Naive thymus-derived CD4-positive, alpha-beta T cell (primary cell): ENCODE data around the gene USP25. TPM values are rescaled to one million over a fixed set of nuclear protein-coding genes. Genes with fewer than 3 reads are reported as not detected.

Source experiments
- ATAC-seq: fragments of 150-1000 bp; cut with Tn5 transposase; 2 replicates; pipeline ENCODE4 v1.10.0; 2021; ENCODE audit warnings: mild to moderate bottlenecking, moderate library complexity
- CTCF ChIA-PET: fragments of 350-600 bp; sonication (Branson Sonifier 250); formaldehyde crosslinking; loops from one replicate; lab custom pipeline; 2021; ENCODE audit warnings: antibody characterized with exemption; lab: Charles Lee
- POLR2A ChIA-PET: fragments of 350-600 bp; sonication (Branson Sonifier 250); formaldehyde crosslinking; loops from one replicate; lab custom pipeline; 2021; ENCODE audit warnings: antibody characterized with exemption, inconsistent platforms; lab: Charles Lee
- DNase-seq, 9 donors: peaks; one replicate each; pipeline versions ENCODE4 v3.0.0 to v3.0.0-alpha.2; 2020 to 2022; ENCODE audit warnings: mixed read lengths in 1 of 9
- H3K27ac ChIP-seq: one replicate; pipeline ENCODE4 v1.7.0; 2013; ENCODE audit warnings: mild to moderate bottlenecking, low read depth, low read length, moderate library complexity
- H3K27me3 ChIP-seq, 2 donors: one replicate each; pipeline ENCODE4 v1.7.0; 2013; ENCODE audit warnings: low read length in 2 of 2, mild to moderate bottlenecking in 2 of 2, moderate library complexity in 2 of 2; ENCODE audit not compliant: control insufficient read depth in 2 of 2, insufficient read depth in 2 of 2
- H3K36me3 ChIP-seq, 3 experiments: 1 replicate in 2 of 3; 2 replicates in 1 of 3; pipeline ENCODE4 v1.7.0; 2013; ENCODE audit warnings: low read length in 3 of 3, mild to moderate bottlenecking in 3 of 3, moderate library complexity in 1 of 3; ENCODE audit not compliant: insufficient read depth in 3 of 3, control insufficient read depth in 2 of 3
- H3K4me1 ChIP-seq, 2 donors: one replicate each; pipeline ENCODE4 v1.7.0; 2013; ENCODE audit warnings: low read length in 2 of 2, mild to moderate bottlenecking in 2 of 2, moderate library complexity in 1 of 2; ENCODE audit not compliant: control insufficient read depth in 2 of 2, insufficient read depth in 2 of 2
- H3K4me3 ChIP-seq: 2 replicates; pipeline ENCODE4 v1.7.0; 2013; ENCODE audit warnings: mild to moderate bottlenecking, low read length
- H3K9me3 ChIP-seq, 3 experiments: 1 replicate in 2 of 3; 2 replicates in 1 of 3; pipeline ENCODE4 v1.7.0; 2013; ENCODE audit warnings: low read length in 3 of 3; ENCODE audit not compliant: control insufficient read depth in 2 of 3
- H3K27ac Mint-ChIP-seq, 9 donors: one replicate each; pipeline ENCODE4 v1.8.0; 2020 to 2022; ENCODE audit warnings: mixed read lengths in 9 of 9, mild to moderate bottlenecking in 8 of 9, moderate library complexity in 5 of 9, inconsistent platforms in 2 of 9
- H3K27me3 Mint-ChIP-seq, 5 donors: one replicate each; pipeline ENCODE4 v1.8.0; 2021 to 2022; ENCODE audit warnings: mixed read lengths in 5 of 5, mild to moderate bottlenecking in 1 of 5
- H3K36me3 Mint-ChIP-seq, 5 donors: one replicate each; pipeline ENCODE4 v1.8.0; 2020 to 2022; ENCODE audit warnings: mixed read lengths in 5 of 5, mild to moderate bottlenecking in 3 of 5, inconsistent platforms in 1 of 5
- H3K4me1 Mint-ChIP-seq, 7 donors: one replicate each; pipeline ENCODE4 v1.8.0; 2020 to 2022; ENCODE audit warnings: mixed read lengths in 7 of 7, mild to moderate bottlenecking in 3 of 7, inconsistent platforms in 1 of 7
- H3K4me3 Mint-ChIP-seq, 10 donors: one replicate each; pipeline ENCODE4 v1.8.0; 2020 to 2022; ENCODE audit warnings: mild to moderate bottlenecking in 10 of 10, mixed read lengths in 10 of 10, moderate library complexity in 6 of 10, inconsistent platforms in 2 of 10
- H3K9me3 Mint-ChIP-seq, 11 donors: one replicate each; pipeline ENCODE4 v1.8.0; 2020 to 2022; ENCODE audit warnings: mixed read lengths in 11 of 11, mild to moderate bottlenecking in 4 of 11, inconsistent platforms in 1 of 11, moderate library complexity in 1 of 11
- intact Hi-C, 2 donors: fragments of 100-400 bp; cut with micrococcal nuclease; formaldehyde crosslinking; loops; one replicate each; pipeline ENCODE4 v1.15.1; 2023
- polyA plus RNA-seq, 2 donors: library from polyadenylated mRNA; unstranded; fragments of 300-500 nt; fragmentation: Illumina TruSeq; gene quantifications; one replicate each; pipeline ENCODE4 v1.2.3, GENCODE V29; 2021
- total RNA-seq, 6 experiments: library from RNA in 5 of 6; stranded (reverse) in 5 of 6; gene quantifications; 1 replicate in 5 of 6; 2 replicates in 1 of 6; pipeline ENCODE4 v1.2.3 and lab custom pipeline; 2021 to 2026

The USP25 gene
- total and polyA plus RNA-seq, 7 experiments from 2014 or later, result 9.6 to 67.4 (median 52.0) TPM

GRCh38 chr21:15759469-15759868 lies 29.7 kb downstream of the USP25 start:
- peaks cover 34 to 94% (median 78%) of the 10 kb centered on the region in 7 donors for H3K4me1 Mint-ChIP-seq
- DNase-seq (no peak), ATAC-seq (no peak)
- H3K36me3 Mint-ChIP-seq, result peaks cover 19 to 56% (median 41%) of the 10 kb centered on the region in 5 donors
- H3K27ac ChIP-seq, result no peak overlapping the region
- ChIA-PET POLR2A (no interaction called here), CTCF (no interaction called here)
- H3K4me3 ChIP-seq, result no peak overlapping the region
- H3K4me3 Mint-ChIP-seq, result peak overlapping the region in 2 of 10 donors; percentile 9 to 22
- no peaks in the 10 kb centered on the region for H3K36me3 ChIP-seq
- no peaks in the 10 kb centered on the region for H3K27me3 Mint-ChIP-seq
- H3K27ac Mint-ChIP-seq, result peak overlapping the region in 2 of 9 donors; percentile 28 to 44
- H3K4me1 ChIP-seq, result peaks cover 11 to 29% of the 10 kb centered on the region in 2 donors
- H3K27me3 ChIP-seq, result no peaks in the 10 kb centered on the region
- intact Hi-C loops, result no loop called here
- peaks cover 0 to 25% (median 9%) of the 10 kb centered on the region in 11 donors for H3K9me3 Mint-ChIP-seq
- H3K9me3 ChIP-seq, result no peaks in the 10 kb centered on the region

GRCh38 chr21:15761507-15762100 lies 31.8 kb downstream of the USP25 start:
- DNase-seq (no peak), ATAC-seq (no peak)
- peaks cover 3 to 14% of the 10 kb centered on the region in 2 donors for H3K4me1 ChIP-seq
- H3K9me3 ChIP-seq, result no peaks in the 10 kb centered on the region
- Mint-ChIP-seq H3K27ac (peak overlapping the region in 4 of 9 donors; percentile 3 to 49 (median 30)), H3K36me3 (peaks cover 19 to 62% (median 40%) of the 10 kb centered on the region in 5 donors), H3K9me3 (peaks cover 0 to 25% (median 9%) of the 10 kb centered on the region in 11 donors), H3K27me3 (no peaks in the 10 kb centered on the region), H3K4me3 (peak overlapping the region in 7 of 10 donors; percentile 2 to 69 (median 30)), H3K4me1 (peaks cover 25 to 92% (median 79%) of the 10 kb centered on the region in 7 donors)
- intact Hi-C loops, result loop anchor here in 1 of 2 donors (2.0 kb wide), 1 partner anchor 17 kb away; no protein-coding TSS in a partner anchor
- no peaks in the 10 kb centered on the region for H3K27me3 ChIP-seq
- no peak overlapping the region for H3K4me3 ChIP-seq
- H3K27ac ChIP-seq, result no peak overlapping the region
- H3K36me3 ChIP-seq, result no peaks in the 10 kb centered on the region
- ChIA-PET CTCF (no interaction called here), POLR2A (interaction anchor here (0.8 kb wide), 1 partner anchor 1391 kb away, joined by 3 read pairs; no protein-coding TSS in a partner anchor)

GRCh38 chr21:15763359-15763758 lies 33.6 kb downstream of the USP25 start:
- Histone ChIP-seq H3K9me3 (no peaks in the 10 kb centered on the region), H3K4me1 (peaks cover 3 to 4% of the 10 kb centered on the region in 2 donors), H3K27ac (no peak overlapping the region), H3K27me3 (no peaks in the 10 kb centered on the region), H3K4me3 (no peak overlapping the region), H3K36me3 (no peaks in the 10 kb centered on the region)
- CTCF ChIA-PET, result interaction anchor here (0.6 kb wide), 1 partner anchor 35 kb away, joined by 3 read pairs; no protein-coding TSS in a partner anchor
- H3K27ac Mint-ChIP-seq, result no peak overlapping the region
- H3K27me3 Mint-ChIP-seq, result no peaks in the 10 kb centered on the region
- peaks cover 0 to 12% (median 2%) of the 10 kb centered on the region in 11 donors for H3K9me3 Mint-ChIP-seq
- H3K4me3 Mint-ChIP-seq, result peak overlapping the region in 1 of 10 donors; percentile 16
- DNase-seq (no peak), ATAC-seq (no peak)
- POLR2A ChIA-PET, result no interaction called here
- intact Hi-C loops, result loop anchor here in 1 of 2 donors (2.0 kb wide), 1 partner anchor 15 kb away; no protein-coding TSS in a partner anchor
- peaks cover 17 to 61% (median 37%) of the 10 kb centered on the region in 5 donors for H3K36me3 Mint-ChIP-seq
- H3K4me1 Mint-ChIP-seq, result peaks cover 27 to 90% (median 75%) of the 10 kb centered on the region in 7 donors

GRCh38 chr21:15764878-15765277 lies 35.1 kb downstream of the USP25 start:
- Histone ChIP-seq H3K27me3 (no peaks in the 10 kb centered on the region), H3K4me3 (no peak overlapping the region), H3K36me3 (no peaks in the 10 kb centered on the region), H3K4me1 (peaks cover 3 to 4% of the 10 kb centered on the region in 2 donors), H3K27ac (no peak overlapping the region), H3K9me3 (no peaks in the 10 kb centered on the region)
- Mint-ChIP-seq H3K4me3 (no peak overlapping the region), H3K4me1 (peaks cover 27 to 92% (median 72%) of the 10 kb centered on the region in 7 donors), H3K27ac (no peak overlapping the region), H3K27me3 (no peaks in the 10 kb centered on the region), H3K9me3 (peaks cover 0 to 12% (median 2%) of the 10 kb centered on the region in 11 donors), H3K36me3 (peaks cover 18 to 70% (median 41%) of the 10 kb centered on the region in 5 donors)
- intact Hi-C loops, result loop anchor here (2.0 kb wide), 3 partner anchors 16 to 38 kb away; no protein-coding TSS in a partner anchor
- ATAC-seq (no peak), DNase-seq (no peak)
- ChIA-PET POLR2A (no interaction called here), CTCF (interaction anchor here (0.6 kb wide), 1 partner anchor 85 kb away, joined by 5 read pairs; no protein-coding TSS in a partner anchor)

DNA sequence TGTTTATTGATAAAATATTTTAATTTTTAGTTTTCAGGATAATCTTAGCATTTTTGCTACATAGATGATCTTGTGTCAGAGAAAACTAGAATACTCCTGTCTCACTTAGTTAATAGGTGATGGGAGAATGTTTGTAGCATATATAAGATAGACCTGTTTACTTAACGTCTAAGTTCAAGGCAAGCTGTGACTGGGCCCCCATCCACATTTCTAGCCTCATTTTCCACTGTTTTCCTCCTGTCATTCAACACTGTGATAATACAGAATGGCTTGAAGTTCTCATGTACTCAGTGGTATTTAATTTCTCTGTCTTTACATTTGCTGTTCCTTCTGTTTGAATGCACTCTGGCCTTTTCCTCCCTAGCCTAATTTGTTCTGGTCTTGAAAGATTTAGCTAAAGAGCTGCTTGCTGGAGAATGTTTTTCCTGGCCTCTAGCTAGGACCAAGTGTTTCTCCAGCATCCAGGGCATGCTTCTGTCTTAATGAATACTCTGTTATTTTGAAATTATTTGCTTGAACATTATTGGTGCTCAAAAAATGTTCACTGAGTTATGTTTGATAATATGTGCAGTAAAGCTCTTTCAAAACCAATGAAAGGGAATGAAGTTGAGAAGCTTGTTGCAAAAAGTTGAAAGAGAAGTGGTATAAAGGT lies 37.3 kb downstream of the USP25 start:
- ChIA-PET POLR2A (no interaction called here), CTCF (no interaction called here)
- Histone ChIP-seq H3K4me3 (no peak overlapping the region), H3K36me3 (peaks cover 0 to 7% (median 0%) of the 10 kb centered on the region in 3 experiments), H3K4me1 (peaks cover 0 to 5% of the 10 kb centered on the region in 2 donors), H3K9me3 (no peaks in the 10 kb centered on the region), H3K27me3 (no peaks in the 10 kb centered on the region), H3K27ac (no peak overlapping the region)
- H3K4me1 Mint-ChIP-seq, result peaks cover 24 to 89% (median 70%) of the 10 kb centered on the region in 7 donors
- no peaks in the 10 kb centered on the region for H3K27me3 Mint-ChIP-seq
- H3K36me3 Mint-ChIP-seq, result peaks cover 14 to 74% (median 41%) of the 10 kb centered on the region in 5 donors
- DNase-seq (no peak), ATAC-seq (no peak)
- intact Hi-C loops, result loop anchor here in 1 of 2 donors (2.0 kb wide), 1 partner anchor 32 kb away; no protein-coding TSS in a partner anchor
- H3K9me3 Mint-ChIP-seq, result peaks cover 0 to 8% (median 1%) of the 10 kb centered on the region in 11 donors
- no peak overlapping the region for H3K4me3 Mint-ChIP-seq
- peak overlapping the region in 4 of 9 donors; percentile 18 to 67 (median 46) for H3K27ac Mint-ChIP-seq

DNA sequence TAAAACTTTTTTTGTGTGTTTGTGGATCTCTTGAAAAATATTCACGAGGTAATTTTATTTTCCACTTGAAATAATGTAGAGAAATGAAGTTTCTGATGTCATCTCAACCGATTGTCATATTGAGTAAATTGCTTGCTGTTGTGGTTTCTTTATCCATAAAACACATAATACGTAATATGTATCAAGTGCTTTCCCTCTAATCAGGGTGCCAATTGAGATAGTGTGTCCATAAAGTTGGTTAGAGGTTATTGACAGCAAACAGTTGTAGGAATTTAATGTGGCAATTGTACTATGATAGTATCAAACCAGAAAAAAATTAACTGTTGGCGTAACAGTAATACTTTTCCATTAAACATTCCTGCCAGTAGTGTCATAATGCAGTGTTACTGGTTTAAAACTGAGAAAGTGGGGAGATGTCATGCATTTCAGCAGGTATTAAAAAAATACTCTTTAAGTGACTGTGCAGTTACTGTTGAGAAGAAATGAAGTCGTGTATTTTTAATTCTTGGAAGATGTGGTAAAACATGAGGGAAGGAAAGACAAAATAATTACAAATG lies 38.3 kb downstream of the USP25 start:
- H3K4me1 Mint-ChIP-seq, result peaks cover 22 to 89% (median 66%) of the 10 kb centered on the region in 7 donors
- peaks cover 14 to 73% (median 41%) of the 10 kb centered on the region in 5 donors for H3K36me3 Mint-ChIP-seq
- ATAC-seq, result no peak
- H3K27me3 ChIP-seq, result no peaks in the 10 kb centered on the region
- H3K9me3 Mint-ChIP-seq, result peaks cover 0 to 5% (median 0%) of the 10 kb centered on the region in 11 donors
- H3K27ac ChIP-seq, result no peak overlapping the region
- H3K4me3 Mint-ChIP-seq, result no peak overlapping the region
- CTCF ChIA-PET, result no interaction called here
- peak overlapping the region in 1 of 9 donors; percentile 13 for H3K27ac Mint-ChIP-seq
- intact Hi-C loops, result no loop called here
- no peak overlapping the region for H3K4me3 ChIP-seq
- no peak for DNase-seq
- no peaks in the 10 kb centered on the region for H3K9me3 ChIP-seq
- peaks cover 0 to 7% (median 0%) of the 10 kb centered on the region in 3 experiments for H3K36me3 ChIP-seq
- no peaks in the 10 kb centered on the region for H3K27me3 Mint-ChIP-seq
- peaks cover 0 to 8% of the 10 kb centered on the region in 2 donors for H3K4me1 ChIP-seq
- POLR2A ChIA-PET, result no interaction called here
